SK-N-SH (cell line): ENCODE data around the gene IFI6. TPM values are rescaled to one million over a fixed set of nuclear protein-coding genes. Genes with fewer than 3 reads are reported as not detected.
A peak's percentile ranks its signal among the peaks of the same experiment; 100 is the strongest.

ENCODE experiments used
- CTCF ChIA-PET: fragments of 300-600, 350-600 bp; formaldehyde crosslinking; extraction: SDS; loops from one replicate; lab custom pipeline; 2021; lab: Yijun Ruan, JAX
- POLR2A ChIA-PET: fragments of 350-600 bp; sonication (Branson Sonifier 250); formaldehyde crosslinking; extraction: SDS; loops from one replicate; lab custom pipeline; 2020; ENCODE audit warnings: antibody characterized with exemption, inconsistent platforms; lab: Yijun Ruan, JAX
- DNase-seq: peaks from one replicate; pipeline ENCODE4 v3.0.0; 2012
- H2AFZ ChIP-seq: fragments of 200-600 bp; sonication (generic); 2 replicates; pipeline ENCODE4 v1.8.1; 2016; ENCODE audit warnings: antibody characterized with exemption, mild to moderate bottlenecking, low read depth
- H3F3A ChIP-seq: fragments of 200-600 bp; sonication (generic); replicated peaks from 2 replicates; pipeline ENCODE3; 2016; ENCODE audit warnings: antibody characterized with exemption, mild to moderate bottlenecking; ENCODE audit not compliant: insufficient read depth
- H3K27ac ChIP-seq, 2 experiments: fragments of 200-500 bp in 1 of 2; fragments of 200-600 bp in 1 of 2; sonication (Bioruptor generic) in 1 of 2; sonication (generic), shearing (Covaris generic) in 1 of 2; 2 replicates each; pipeline versions ENCODE4 v1.5.1 to v1.6.1; 2014 to 2016; ENCODE audit warnings: low read depth in 2 of 2, inconsistent platforms in 1 of 2, low read length in 1 of 2, mild to moderate bottlenecking in 1 of 2, mixed read lengths in 1 of 2
- H3K27me3 ChIP-seq: fragments of 200-600 bp; sonication (generic), shearing (Covaris generic); 2 replicates; pipeline ENCODE4 v1.6.1; 2016; ENCODE audit warnings: mixed run types; ENCODE audit not compliant: insufficient read depth
- H3K36me3 ChIP-seq, 2 experiments: fragments of 200-500 bp in 1 of 2; fragments of 200-600 bp in 1 of 2; sonication (Bioruptor generic) in 1 of 2; sonication (generic) in 1 of 2; replicated peaks in 1 of 2; 2 replicates each; pipeline versions ENCODE3 to v1.5.1; 2014 to 2016; ENCODE audit warnings: low read length in 1 of 2, mild to moderate bottlenecking in 1 of 2; ENCODE audit not compliant: insufficient read depth in 2 of 2, control insufficient read depth in 1 of 2
- H3K4me1 ChIP-seq, 2 experiments: fragments of 200-500 bp in 1 of 2; fragments of 200-600 bp in 1 of 2; sonication (Bioruptor generic) in 1 of 2; sonication (generic), shearing (Covaris generic) in 1 of 2; 2 replicates each; pipeline versions ENCODE4 v1.5.1 to v1.6.1; 2014 to 2016; ENCODE audit warnings: low read depth in 1 of 2, low read length in 1 of 2, mixed run types in 1 of 2; ENCODE audit not compliant: insufficient read depth in 2 of 2, control insufficient read depth in 1 of 2
- H3K4me2 ChIP-seq: fragments of 200-600 bp; sonication (generic), shearing (Covaris generic); 2 replicates; pipeline ENCODE4 v1.6.1; 2017; ENCODE audit warnings: mixed run types
- H3K4me3 ChIP-seq, 2 experiments: fragments of 200-500 bp in 1 of 2; fragments of 200-600 bp in 1 of 2; sonication (Bioruptor generic) in 1 of 2; sonication (generic), shearing (Covaris generic) in 1 of 2; 2 replicates each; pipeline versions ENCODE4 v1.5.1 to v1.8.1; 2014 to 2016; ENCODE audit warnings: low read depth in 2 of 2, inconsistent platforms in 1 of 2, low read length in 1 of 2, mild to moderate bottlenecking in 1 of 2, mixed read lengths in 1 of 2, moderate library complexity in 1 of 2
- H3K79me2 ChIP-seq: fragments of 200-600 bp; sonication (generic); 2 replicates; pipeline ENCODE4 v1.8.1; 2017; ENCODE audit warnings: mild to moderate bottlenecking; ENCODE audit not compliant: insufficient read depth
- H3K9ac ChIP-seq: fragments of 200-600 bp; sonication (generic); 2 replicates; pipeline ENCODE4 v1.6.1; 2017; ENCODE audit warnings: mixed run types
- H3K9me2 ChIP-seq: fragments of 200-600 bp; sonication (generic); 2 replicates; pipeline ENCODE4 v1.6.1; 2017; ENCODE audit warnings: mixed run types
- H3K9me3 ChIP-seq: fragments of 200-600 bp; sonication (generic); 2 replicates; pipeline ENCODE4 v1.6.1; 2017; ENCODE audit warnings: mixed run types, mild to moderate bottlenecking, moderate library complexity
- H4K20me1 ChIP-seq: fragments of 200-600 bp; sonication (generic); 2 replicates; pipeline ENCODE4 v1.6.1; 2017; ENCODE audit warnings: mild to moderate bottlenecking, mixed run types; ENCODE audit not compliant: insufficient read depth
- CHD2 ChIP-seq: fragments of 150-350 bp; IDR thresholded peaks from 2 replicates; pipeline ENCODE4 v1.6.1; 2018; ENCODE audit warnings: low read length; ENCODE audit not compliant: partially characterized antibody
- EP300 ChIP-seq, 2 experiments: IDR thresholded peaks; 2 replicates each; pipeline versions ENCODE4 v1.4.0 to v1.6.1; 2012; ENCODE audit warnings: borderline replicate concordance in 1 of 2, low read depth in 1 of 2, low read length in 1 of 2
- FOSL2 ChIP-seq: IDR thresholded peaks from 2 replicates; pipeline ENCODE4 v1.4.0; 2012; ENCODE audit warnings: low read depth, mild to moderate bottlenecking, moderate library complexity, borderline replicate concordance
- JUND ChIP-seq: IDR thresholded peaks from 2 replicates; pipeline ENCODE4 v1.4.0; 2012
- MEF2A ChIP-seq: IDR thresholded peaks from 2 replicates; pipeline ENCODE4 v1.4.0; 2012; ENCODE audit warnings: low read depth, borderline replicate concordance
- NFIC ChIP-seq: IDR thresholded peaks from 2 replicates; pipeline ENCODE4 v1.4.0; 2012; ENCODE audit warnings: borderline replicate concordance
- NRF1 ChIP-seq: IDR thresholded peaks from 2 replicates; pipeline ENCODE4 v1.6.1; 2012; ENCODE audit warnings: low read depth, mild to moderate bottlenecking, low read length
- RXRA ChIP-seq: IDR thresholded peaks from 2 replicates; pipeline ENCODE4 v1.4.0; 2012; ENCODE audit warnings: low read depth, mild to moderate bottlenecking, borderline replicate concordance
- TAF1 ChIP-seq: IDR thresholded peaks from 2 replicates; pipeline ENCODE4 v1.6.1; 2012; ENCODE audit warnings: low read depth, mild to moderate bottlenecking, low read length, moderate library complexity, borderline replicate concordance
- TCF12 ChIP-seq: IDR thresholded peaks from 2 replicates; pipeline ENCODE4 v1.4.0; 2012
- TEAD4 ChIP-seq: IDR thresholded peaks from 2 replicates; pipeline ENCODE4 v1.4.0; 2012; ENCODE audit warnings: mild to moderate bottlenecking, borderline replicate concordance; ENCODE audit not compliant: insufficient read depth
- WGBS: methylation state at CpG from one replicate; pipeline ENCODE4 v1.1.6; 2017; ENCODE audit warnings: low lambda C conversion rate; 5-methylcytosine and 5-hydroxymethylcytosine counted together
- polyA plus RNA-seq, 3 experiments: library from polyadenylated mRNA; depleted of rRNA; stranded (reverse); fragments of >200 nt; gene quantifications; 2 replicates each; pipeline ENCODE4 v1.2.3, GENCODE V29; 2012
- TF ChIP-seq, protein P1 (sequence below): IDR thresholded peaks from 2 replicates; pipeline ENCODE4 v1.6.1; 2012; ENCODE audit warnings: mild to moderate bottlenecking, low read depth, low read length, moderate library complexity
- TF ChIP-seq, protein P2 (sequence below): IDR thresholded peaks from 2 replicates; pipeline ENCODE4 v1.4.0; 2012; ENCODE audit warnings: low read depth, borderline replicate concordance
- TF ChIP-seq, protein P3 (sequence below): IDR thresholded peaks from 2 replicates; pipeline ENCODE4 v1.4.0; 2012; ENCODE audit warnings: low read depth
- TF ChIP-seq, protein P4 (sequence below): fragments of 150-350 bp; IDR thresholded peaks from 2 replicates; pipeline ENCODE4 v1.6.1; 2016; ENCODE audit warnings: mild to moderate bottlenecking, low read depth, low read length
- TF ChIP-seq, protein P5 (sequence below): fragments of 200-600 bp; sonication (generic); IDR thresholded peaks from 2 replicates; pipeline ENCODE4 v1.6.1; 2017; ENCODE audit warnings: antibody characterized with exemption, mild to moderate bottlenecking, moderate library complexity
- TF ChIP-seq, protein P6 (sequence below): IDR thresholded peaks from 2 replicates; pipeline ENCODE4 v1.4.0; 2012; ENCODE audit warnings: low read depth, borderline replicate concordance

The IFI6 gene
- polyA plus RNA-seq, 1 of the 3 experiments (the other 2 are of a cell fraction): 35.6 TPM

DNA sequence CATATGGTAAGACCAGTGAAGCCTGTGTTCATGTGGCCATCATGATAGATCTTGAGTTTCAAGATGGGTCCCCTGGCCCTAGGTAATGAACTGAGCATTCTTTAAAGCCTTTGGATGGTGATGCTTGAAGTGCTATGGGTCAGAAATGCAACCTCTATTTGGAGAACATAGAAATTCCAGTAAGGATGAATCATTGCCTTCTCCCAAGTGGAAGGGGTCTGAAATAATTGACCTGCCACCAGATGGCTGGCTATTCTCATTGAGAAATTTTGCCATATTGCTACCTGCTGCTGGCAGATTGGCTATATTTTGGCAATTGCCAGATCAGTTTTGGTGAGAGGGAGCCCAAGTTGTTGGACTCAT is 739 bp upstream of the IFI6 start:
- peak overlapping the region; percentile 73 to 89 for H3K27ac ChIP-seq
- peak overlapping the region; percentile 43 for H3K9ac ChIP-seq

DNA sequence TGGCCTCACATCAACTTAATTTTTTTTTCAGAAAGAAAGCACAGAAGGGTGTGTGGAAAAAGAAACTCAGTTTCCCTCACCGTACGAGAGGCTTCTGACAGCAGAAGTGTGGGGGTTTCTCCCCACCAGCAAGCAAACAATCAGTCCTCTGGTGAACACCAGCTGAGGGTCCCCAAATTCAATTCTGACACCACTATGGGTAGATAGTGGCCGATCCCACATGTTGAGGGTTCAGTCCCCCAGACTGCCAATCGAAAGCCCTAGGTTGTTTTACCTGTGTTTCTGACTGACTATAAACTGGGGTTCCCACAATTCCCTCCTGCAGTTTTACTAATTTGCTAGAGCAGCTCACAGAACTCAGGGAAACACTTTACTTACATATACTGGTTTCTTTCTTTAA is 2.1 kb downstream of the IFI6 start:
- H3K27ac ChIP-seq: no peak overlapping the region
- ChIA-PET POLR2A (no interaction called here), CTCF (interaction anchor here (0.6 to 18.4 kb wide), 52 partner anchors 9 to 611 kb away, joined by 3 to 526 read pairs (median 4); partner anchors contain the start of genes AHDC1, FAM76A, PPP1R8 and STX12)
- no peak overlapping the region for H2AFZ ChIP-seq
- H4K20me1 ChIP-seq: no peaks in the 10 kb centered on the region
- H3K9me3 ChIP-seq: no peaks in the 10 kb centered on the region
- no peak overlapping the region; the same call in 1 of the 2 replicates for H3K4me2 ChIP-seq
- no peaks in the 10 kb centered on the region for H3K27me3 ChIP-seq
- H3K9me2 ChIP-seq: no peaks in the 10 kb centered on the region
- H3F3A ChIP-seq: peaks cover 10% of the 10 kb centered on the region
- H3K79me2 ChIP-seq: no peaks in the 10 kb centered on the region
- no peak overlapping the region for H3K4me3 ChIP-seq
- no peak overlapping the region for H3K9ac ChIP-seq
- H3K36me3 ChIP-seq: no peaks in the 10 kb centered on the region
- 95% methylated on average over 4 of the region's 4 CpGs for WGBS
- DNase-seq: no peak
- H3K4me1 ChIP-seq: peaks cover 6 to 20% of the 10 kb centered on the region in 2 experiments; a peak in 3 of 4 replicates
- TF ChIP-seq, protein P1, sequence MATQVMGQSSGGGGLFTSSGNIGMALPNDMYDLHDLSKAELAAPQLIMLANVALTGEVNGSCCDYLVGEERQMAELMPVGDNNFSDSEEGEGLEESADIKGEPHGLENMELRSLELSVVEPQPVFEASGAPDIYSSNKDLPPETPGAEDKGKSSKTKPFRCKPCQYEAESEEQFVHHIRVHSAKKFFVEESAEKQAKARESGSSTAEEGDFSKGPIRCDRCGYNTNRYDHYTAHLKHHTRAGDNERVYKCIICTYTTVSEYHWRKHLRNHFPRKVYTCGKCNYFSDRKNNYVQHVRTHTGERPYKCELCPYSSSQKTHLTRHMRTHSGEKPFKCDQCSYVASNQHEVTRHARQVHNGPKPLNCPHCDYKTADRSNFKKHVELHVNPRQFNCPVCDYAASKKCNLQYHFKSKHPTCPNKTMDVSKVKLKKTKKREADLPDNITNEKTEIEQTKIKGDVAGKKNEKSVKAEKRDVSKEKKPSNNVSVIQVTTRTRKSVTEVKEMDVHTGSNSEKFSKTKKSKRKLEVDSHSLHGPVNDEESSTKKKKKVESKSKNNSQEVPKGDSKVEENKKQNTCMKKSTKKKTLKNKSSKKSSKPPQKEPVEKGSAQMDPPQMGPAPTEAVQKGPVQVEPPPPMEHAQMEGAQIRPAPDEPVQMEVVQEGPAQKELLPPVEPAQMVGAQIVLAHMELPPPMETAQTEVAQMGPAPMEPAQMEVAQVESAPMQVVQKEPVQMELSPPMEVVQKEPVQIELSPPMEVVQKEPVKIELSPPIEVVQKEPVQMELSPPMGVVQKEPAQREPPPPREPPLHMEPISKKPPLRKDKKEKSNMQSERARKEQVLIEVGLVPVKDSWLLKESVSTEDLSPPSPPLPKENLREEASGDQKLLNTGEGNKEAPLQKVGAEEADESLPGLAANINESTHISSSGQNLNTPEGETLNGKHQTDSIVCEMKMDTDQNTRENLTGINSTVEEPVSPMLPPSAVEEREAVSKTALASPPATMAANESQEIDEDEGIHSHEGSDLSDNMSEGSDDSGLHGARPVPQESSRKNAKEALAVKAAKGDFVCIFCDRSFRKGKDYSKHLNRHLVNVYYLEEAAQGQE: no peak
- TF ChIP-seq, protein P2, sequence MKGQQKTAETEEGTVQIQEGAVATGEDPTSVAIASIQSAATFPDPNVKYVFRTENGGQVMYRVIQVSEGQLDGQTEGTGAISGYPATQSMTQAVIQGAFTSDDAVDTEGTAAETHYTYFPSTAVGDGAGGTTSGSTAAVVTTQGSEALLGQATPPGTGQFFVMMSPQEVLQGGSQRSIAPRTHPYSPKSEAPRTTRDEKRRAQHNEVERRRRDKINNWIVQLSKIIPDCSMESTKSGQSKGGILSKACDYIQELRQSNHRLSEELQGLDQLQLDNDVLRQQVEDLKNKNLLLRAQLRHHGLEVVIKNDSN: no peak
- TF ChIP-seq, protein P3, sequence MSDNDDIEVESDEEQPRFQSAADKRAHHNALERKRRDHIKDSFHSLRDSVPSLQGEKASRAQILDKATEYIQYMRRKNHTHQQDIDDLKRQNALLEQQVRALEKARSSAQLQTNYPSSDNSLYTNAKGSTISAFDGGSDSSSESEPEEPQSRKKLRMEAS: no peak
- TF ChIP-seq, protein P4, sequence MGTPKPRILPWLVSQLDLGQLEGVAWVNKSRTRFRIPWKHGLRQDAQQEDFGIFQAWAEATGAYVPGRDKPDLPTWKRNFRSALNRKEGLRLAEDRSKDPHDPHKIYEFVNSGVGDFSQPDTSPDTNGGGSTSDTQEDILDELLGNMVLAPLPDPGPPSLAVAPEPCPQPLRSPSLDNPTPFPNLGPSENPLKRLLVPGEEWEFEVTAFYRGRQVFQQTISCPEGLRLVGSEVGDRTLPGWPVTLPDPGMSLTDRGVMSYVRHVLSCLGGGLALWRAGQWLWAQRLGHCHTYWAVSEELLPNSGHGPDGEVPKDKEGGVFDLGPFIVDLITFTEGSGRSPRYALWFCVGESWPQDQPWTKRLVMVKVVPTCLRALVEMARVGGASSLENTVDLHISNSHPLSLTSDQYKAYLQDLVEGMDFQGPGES: no peak
- TF ChIP-seq NFIC (no peak), TCF12 (no peak), RXRA (no peak), NRF1 (no peak), EP300 (IDR thresholded peaks at IDR 0.05; ENCODE audit: borderline replicate concordance in 1 of 2, low read depth in 1 of 2, low read length in 1 of 2) (no peak), TEAD4 (no peak), MEF2A (no peak), TAF1 (no peak)
- TF ChIP-seq, protein P5, sequence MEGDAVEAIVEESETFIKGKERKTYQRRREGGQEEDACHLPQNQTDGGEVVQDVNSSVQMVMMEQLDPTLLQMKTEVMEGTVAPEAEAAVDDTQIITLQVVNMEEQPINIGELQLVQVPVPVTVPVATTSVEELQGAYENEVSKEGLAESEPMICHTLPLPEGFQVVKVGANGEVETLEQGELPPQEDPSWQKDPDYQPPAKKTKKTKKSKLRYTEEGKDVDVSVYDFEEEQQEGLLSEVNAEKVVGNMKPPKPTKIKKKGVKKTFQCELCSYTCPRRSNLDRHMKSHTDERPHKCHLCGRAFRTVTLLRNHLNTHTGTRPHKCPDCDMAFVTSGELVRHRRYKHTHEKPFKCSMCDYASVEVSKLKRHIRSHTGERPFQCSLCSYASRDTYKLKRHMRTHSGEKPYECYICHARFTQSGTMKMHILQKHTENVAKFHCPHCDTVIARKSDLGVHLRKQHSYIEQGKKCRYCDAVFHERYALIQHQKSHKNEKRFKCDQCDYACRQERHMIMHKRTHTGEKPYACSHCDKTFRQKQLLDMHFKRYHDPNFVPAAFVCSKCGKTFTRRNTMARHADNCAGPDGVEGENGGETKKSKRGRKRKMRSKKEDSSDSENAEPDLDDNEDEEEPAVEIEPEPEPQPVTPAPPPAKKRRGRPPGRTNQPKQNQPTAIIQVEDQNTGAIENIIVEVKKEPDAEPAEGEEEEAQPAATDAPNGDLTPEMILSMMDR: no peak

More for the DNA sequence above, 739 bp upstream of the IFI6 start:
- Histone ChIP-seq H3F3A (peaks cover 10% of the 10 kb centered on the region), H3K4me3 (peak overlapping the region; percentile 54 to 67), H3K4me2 (peak overlapping the region; percentile 89), H3K79me2 (no peaks in the 10 kb centered on the region), H2AFZ (peak overlapping the region; percentile 83), H3K9me2 (no peaks in the 10 kb centered on the region), H3K36me3 (no peaks in the 10 kb centered on the region), H4K20me1 (no peaks in the 10 kb centered on the region), H3K4me1 (peaks cover 6 to 20% of the 10 kb centered on the region in 2 experiments; a peak in 3 of 4 replicates), H3K9me3 (no peaks in the 10 kb centered on the region), H3K27me3 (no peaks in the 10 kb centered on the region)
- POLR2A ChIA-PET: interaction anchor here (0.7 to 1.4 kb wide), 6 partner anchors 69 to 279 kb away, joined by 3 to 4 read pairs (median 3); partner anchors contain the start of gene STX12
- CTCF ChIA-PET: interaction anchor here (0.9 to 18.4 kb wide), 13 partner anchors 10 to 426 kb away, joined by 3 to 526 read pairs (median 4); partner anchors contain the start of genes AHDC1, FAM76A, PPP1R8 and STX12
- no peak for DNase-seq
- TF ChIP-seq FOSL2: peak; percentile 34; the same call in 1 of the 2 replicates
- TF ChIP-seq CHD2: no peak
- 0 out of 2 replicates have a peak, but pooled peaks have one; percentile 15 for TF ChIP-seq TCF12
- TF ChIP-seq, protein P6, sequence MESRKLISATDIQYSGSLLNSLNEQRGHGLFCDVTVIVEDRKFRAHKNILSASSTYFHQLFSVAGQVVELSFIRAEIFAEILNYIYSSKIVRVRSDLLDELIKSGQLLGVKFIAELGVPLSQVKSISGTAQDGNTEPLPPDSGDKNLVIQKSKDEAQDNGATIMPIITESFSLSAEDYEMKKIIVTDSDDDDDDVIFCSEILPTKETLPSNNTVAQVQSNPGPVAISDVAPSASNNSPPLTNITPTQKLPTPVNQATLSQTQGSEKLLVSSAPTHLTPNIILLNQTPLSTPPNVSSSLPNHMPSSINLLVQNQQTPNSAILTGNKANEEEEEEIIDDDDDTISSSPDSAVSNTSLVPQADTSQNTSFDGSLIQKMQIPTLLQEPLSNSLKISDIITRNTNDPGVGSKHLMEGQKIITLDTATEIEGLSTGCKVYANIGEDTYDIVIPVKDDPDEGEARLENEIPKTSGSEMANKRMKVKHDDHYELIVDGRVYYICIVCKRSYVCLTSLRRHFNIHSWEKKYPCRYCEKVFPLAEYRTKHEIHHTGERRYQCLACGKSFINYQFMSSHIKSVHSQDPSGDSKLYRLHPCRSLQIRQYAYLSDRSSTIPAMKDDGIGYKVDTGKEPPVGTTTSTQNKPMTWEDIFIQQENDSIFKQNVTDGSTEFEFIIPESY: no peak
- TF ChIP-seq JUND: no peak
